B cell (primary cell): ENCODE measurements around the gene CELF4. TPM values are rescaled to one million over a fixed set of nuclear protein-coding genes. Genes with fewer than 3 reads are reported as not detected.

Experiments
- ATAC-seq: fragments of 200-7000 bp; cut with Tn5 transposase; one replicate; pipeline ENCODE4 v1.10.0; 2021; ENCODE audit warnings: low read depth, mild to moderate bottlenecking, moderate number of reproducible peaks, moderate library complexity
- CTCF ChIA-PET: fragments of 350-600 bp; sonication (Branson Sonifier 250); formaldehyde crosslinking; loops from one replicate; lab custom pipeline; 2021; ENCODE audit warnings: antibody characterized with exemption, inconsistent platforms; lab: Charles Lee
- POLR2A ChIA-PET: fragments of 350-600 bp; sonication (Branson Sonifier 250); formaldehyde crosslinking; loops from one replicate; lab custom pipeline; 2021; ENCODE audit warnings: antibody characterized with exemption; lab: Charles Lee
- DNase-seq: peaks from one replicate; pipeline ENCODE4 v3.0.0; 2013
- H2AFZ ChIP-seq: 2 replicates; pipeline ENCODE4 v1.6.1; 2012; ENCODE audit warnings: mild to moderate bottlenecking, low read depth, low read length; ENCODE audit not compliant: insufficient read depth, poor library complexity, severe bottlenecking
- H3K27ac ChIP-seq, 2 donors: 1 replicate in 1 of 2; 2 replicates in 1 of 2; pipeline ENCODE4 v1.5.1; 2012 to 2013; ENCODE audit warnings: low read length in 2 of 2, mild to moderate bottlenecking in 2 of 2, moderate library complexity in 1 of 2
- H3K27me3 ChIP-seq, 4 experiments: fragments of 200-600 bp in 1 of 4; sonication (generic) in 1 of 4; replicated peaks in 1 of 4; 1 replicate in 2 of 4; 2 replicates in 2 of 4; pipeline versions ENCODE4 v1.6.1 to v1.7.0; 2013 to 2016; ENCODE audit warnings: low read length in 3 of 4, mild to moderate bottlenecking in 2 of 4, mixed read lengths in 1 of 4, moderate library complexity in 1 of 4; ENCODE audit not compliant: insufficient read depth in 4 of 4, control insufficient read depth in 3 of 4; ENCODE audit errors: control extremely low read depth in 1 of 4
- H3K36me3 ChIP-seq, 2 experiments: replicated peaks in 1 of 2; 1 replicate in 1 of 2; 2 replicates in 1 of 2; pipeline versions ENCODE4 v1.6.1 to v1.7.1; 2013; ENCODE audit warnings: low read length in 1 of 2; ENCODE audit not compliant: insufficient read depth in 2 of 2, control insufficient read depth in 1 of 2; ENCODE audit errors: control extremely low read depth in 1 of 2, extremely low read depth in 1 of 2
- H3K4me1 ChIP-seq, 2 donors: fragments of 200-600 bp in 1 of 2; sonication (generic) in 1 of 2; 1 replicate in 1 of 2; 2 replicates in 1 of 2; pipeline versions ENCODE4 v1.5.1 to v1.6.1; 2013 to 2017; ENCODE audit warnings: low read length in 2 of 2; ENCODE audit not compliant: control insufficient read depth in 2 of 2, insufficient read depth in 2 of 2
- H3K4me2 ChIP-seq: replicated peaks from 2 replicates; pipeline ENCODE3; 2012; ENCODE audit warnings: mild to moderate bottlenecking, low read depth, low read length; ENCODE audit not compliant: poor library complexity, severe bottlenecking
- H3K4me3 ChIP-seq, 5 experiments: fragments of 200-600 bp in 1 of 5; sonication (generic) in 1 of 5; 1 replicate in 3 of 5; 2 replicates in 2 of 5; pipeline versions ENCODE4 v1.5.1 to v1.7.0; 2011 to 2016; ENCODE audit warnings: low read length in 4 of 5, mild to moderate bottlenecking in 4 of 5, low read depth in 2 of 5, control low read depth in 1 of 5, moderate library complexity in 1 of 5; ENCODE audit not compliant: insufficient read depth in 1 of 5; ENCODE audit errors: control extremely low read depth in 1 of 5, extremely low read depth in 1 of 5
- H3K79me2 ChIP-seq: fragments of 200-600 bp; sonication (generic); one replicate; pipeline ENCODE4 v1.6.0; 2016; ENCODE audit warnings: low read length; ENCODE audit not compliant: control insufficient read depth, insufficient read depth
- H3K9ac ChIP-seq: fragments of 200-600 bp; sonication (generic); 2 replicates; pipeline ENCODE4 v1.6.1; 2017; ENCODE audit warnings: mild to moderate bottlenecking, low read length, moderate library complexity
- H3K9me3 ChIP-seq, 3 donors: one replicate each; pipeline versions ENCODE4 v1.6.1 to v1.7.1; 2013; ENCODE audit warnings: low read length in 2 of 3; ENCODE audit not compliant: control insufficient read depth in 2 of 3, insufficient read depth in 1 of 3; ENCODE audit errors: control extremely low read depth in 1 of 3
- H4K20me1 ChIP-seq: 2 replicates; pipeline ENCODE4 v1.6.0; 2012; ENCODE audit warnings: mild to moderate bottlenecking, low read length; ENCODE audit not compliant: insufficient read depth, control insufficient read depth, poor library complexity, severe bottlenecking
- H3K27ac Mint-ChIP-seq: one replicate; pipeline ENCODE4 v1.8.0; 2021; ENCODE audit warnings: mixed read lengths
- H3K27me3 Mint-ChIP-seq: one replicate; pipeline ENCODE4 v1.8.0; 2021; ENCODE audit warnings: mixed read lengths
- H3K4me1 Mint-ChIP-seq: one replicate; pipeline ENCODE4 v1.8.0; 2021; ENCODE audit warnings: mixed read lengths
- H3K4me3 Mint-ChIP-seq: one replicate; pipeline ENCODE4 v1.8.0; 2021; ENCODE audit warnings: mixed read lengths
- H3K9me3 Mint-ChIP-seq: one replicate; pipeline ENCODE4 v1.8.0; 2022; ENCODE audit warnings: mixed read lengths; ENCODE audit not compliant: insufficient read depth
- CTCF ChIP-seq: fragments of 200-600 bp; IDR thresholded peaks from one replicate; pipeline ENCODE4 v1.8.0; 2022; ENCODE audit warnings: antibody characterized with exemption, mild to moderate bottlenecking
- EZH2 ChIP-seq: IDR thresholded peaks from 2 replicates; pipeline ENCODE4 v1.6.1; 2012; ENCODE audit warnings: borderline replicate concordance, low read depth, mild to moderate bottlenecking, moderate library complexity, low read length; ENCODE audit not compliant: insufficient read depth, poor library complexity, severe bottlenecking
- WGBS: methylation state at CpG from one replicate; pipeline ENCODE4 v1.1.5; 2013; ENCODE audit warnings: missing lambda C conversion rate; ENCODE audit not compliant: insufficient coverage; 5-methylcytosine and 5-hydroxymethylcytosine counted together
- intact Hi-C: fragments of 100-400 bp; cut with micrococcal nuclease; formaldehyde crosslinking; loops from one replicate; pipeline ENCODE4 v1.10.0; 2022
- polyA plus RNA-seq: library from polyadenylated mRNA; depleted of rRNA; stranded (reverse); fragments of >200 nt; gene quantifications from 2 replicates; pipeline ENCODE4 v1.2.3, GENCODE V29; 2012
- total RNA-seq, 2 donors: library from RNA; stranded (reverse); fragments of 120-200 nt in 1 of 2; gene quantifications; 1 replicate in 1 of 2; 2 replicates in 1 of 2; pipeline versions ENCODE4 v1.2.3 to v1.2.4, GENCODE V29; 2013 to 2022

CELF4 gene
- total and polyA plus RNA-seq, 2 donors (not counting 1 experiment from before 2014, with no cell fraction given) = not detected

- WGBS = 70% methylated on average over 2 of the region's 3 CpGs
- ChIA-PET CTCF (interaction anchor here (1.1 kb wide), 1 partner anchor 14 kb away, joined by 3 read pairs; no protein-coding TSS in a partner anchor), POLR2A (no interaction called here)
- Histone ChIP-seq H3K9me3 (peaks cover 0 to 3% (median 0%) of the 10 kb centered on the region in 3 donors), H3K9ac (no peak overlapping the region), H3K4me2 (no peak overlapping the region), H3K79me2 (no peaks in the 10 kb centered on the region), H3K27me3 (peaks cover 0 to 28% (median 6%) of the 10 kb centered on the region in 4 experiments), H4K20me1 (no peaks in the 10 kb centered on the region), H3K27ac (no peak overlapping the region), H2AFZ (no peak overlapping the region), H3K36me3 (no peaks in the 10 kb centered on the region), H3K4me3 (no peak overlapping the region), H3K4me1 (peaks cover 0 to 2% of the 10 kb centered on the region in 2 donors)
- H3K27ac Mint-ChIP-seq = no peak overlapping the region
- ATAC-seq (no peak), DNase-seq (no peak)
- H3K4me3 Mint-ChIP-seq = no peak overlapping the region
- H3K4me1 Mint-ChIP-seq = peaks cover 19% of the 10 kb centered on the region
- peaks cover 44% of the 10 kb centered on the region for H3K27me3 Mint-ChIP-seq
- no peaks in the 10 kb centered on the region for H3K9me3 Mint-ChIP-seq
- TF ChIP-seq CTCF (no peak), EZH2 (no peak)
- intact Hi-C loops = no loop called here
Measured at GRCh38 chr18:37527395-37527794, 38.2 kb downstream of the CELF4 start.

GRCh38 chr18:37525262-37525585 is 40.4 kb downstream of the CELF4 start:
- no peaks in the 10 kb centered on the region for H3K79me2 ChIP-seq
- Mint-ChIP-seq H3K4me1 (peaks cover 19% of the 10 kb centered on the region), H3K27ac (no peak overlapping the region), H3K9me3 (no peaks in the 10 kb centered on the region), H3K4me3 (no peak overlapping the region), H3K27me3 (peaks cover 44% of the 10 kb centered on the region)
- H3K4me3 ChIP-seq = no peak overlapping the region
- H3K27ac ChIP-seq = no peak overlapping the region
- ChIA-PET CTCF (no interaction called here), POLR2A (no interaction called here)
- H3K36me3 ChIP-seq = no peaks in the 10 kb centered on the region
- peaks cover 0 to 2% of the 10 kb centered on the region in 2 donors for H3K4me1 ChIP-seq
- ATAC-seq = no peak
- TF ChIP-seq CTCF (no peak), EZH2 (no peak)
- no peak overlapping the region for H2AFZ ChIP-seq
- WGBS = 60% methylated on average over 6 of the region's 8 CpGs
- H3K27me3 ChIP-seq = peaks cover 0 to 28% (median 6%) of the 10 kb centered on the region in 4 experiments
- H3K9me3 ChIP-seq = peaks cover 0 to 3% (median 0%) of the 10 kb centered on the region in 3 donors
- H4K20me1 ChIP-seq = no peaks in the 10 kb centered on the region
- no peak overlapping the region for H3K4me2 ChIP-seq
- H3K9ac ChIP-seq = no peak overlapping the region
- intact Hi-C loops = no loop called here
- DNase-seq = no peak
